ENCODE results near the gene ROPN1L.
A peak's percentile ranks its signal among the peaks of the same experiment; 100 is the strongest.
"Not testable (repeated sequence)": the region's sequence is repeated elsewhere in the genome, so short reads cannot be mapped to it uniquely, and the experiment has no call there.

Gene ROPN1L

DNA sequence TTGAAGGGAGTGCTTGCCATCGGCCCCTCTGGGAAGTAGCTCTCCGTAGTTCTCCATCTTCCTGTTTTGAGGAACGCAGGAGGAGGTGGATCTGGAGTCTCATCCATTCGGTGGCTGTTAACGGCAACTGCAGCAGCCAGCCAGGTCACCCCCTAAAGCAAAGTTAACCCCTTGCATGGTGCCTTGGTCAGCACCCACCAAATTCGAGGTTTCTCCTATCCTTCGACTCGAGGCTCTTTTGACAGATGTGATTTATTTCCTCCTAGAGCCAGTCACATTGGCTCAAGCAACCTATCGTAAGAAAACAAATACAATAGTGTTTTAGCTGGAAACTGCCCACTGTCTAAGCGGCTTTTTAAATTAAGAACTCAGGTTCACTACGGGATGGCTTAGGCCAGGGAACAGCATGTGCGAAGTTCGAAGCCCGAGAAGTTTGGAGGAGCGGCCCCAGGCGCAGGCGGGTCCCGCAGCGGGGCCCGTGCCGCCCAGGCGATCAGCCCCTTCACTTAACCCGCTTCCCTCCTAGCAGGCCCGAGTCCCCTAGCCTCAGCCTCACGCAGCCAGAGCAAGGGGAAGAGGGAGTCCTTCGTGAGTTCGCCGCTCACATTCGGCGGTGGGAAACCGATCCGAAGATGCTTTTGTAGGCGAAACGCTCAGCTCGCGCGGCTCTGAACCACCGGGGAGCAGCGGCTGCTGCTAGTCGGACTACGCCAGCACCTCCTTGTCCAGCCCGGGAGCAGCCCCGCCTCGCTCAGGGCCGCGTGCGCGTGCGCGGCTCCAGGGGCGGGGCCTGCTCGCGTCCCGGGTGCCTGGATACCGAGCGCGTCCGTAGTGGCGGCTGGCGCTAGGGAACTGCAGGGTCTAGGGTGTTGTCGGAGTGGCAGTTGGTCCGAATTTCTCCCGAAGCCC, at the start of gene ROPN1L:
Gene ROPN1L (plus strand): TSS at position 797 of the 909 bp plus-strand sequence. CDS start 289 bp downstream, outside the sequence.
- peak; percentile 94 for DNase-seq
- in situ Hi-C loops (cut with MboI; ENCODE audit: low pct_unique_long_range_greater_than_20kb, low sequenced_read_pairs), result no loop called here

DNA sequence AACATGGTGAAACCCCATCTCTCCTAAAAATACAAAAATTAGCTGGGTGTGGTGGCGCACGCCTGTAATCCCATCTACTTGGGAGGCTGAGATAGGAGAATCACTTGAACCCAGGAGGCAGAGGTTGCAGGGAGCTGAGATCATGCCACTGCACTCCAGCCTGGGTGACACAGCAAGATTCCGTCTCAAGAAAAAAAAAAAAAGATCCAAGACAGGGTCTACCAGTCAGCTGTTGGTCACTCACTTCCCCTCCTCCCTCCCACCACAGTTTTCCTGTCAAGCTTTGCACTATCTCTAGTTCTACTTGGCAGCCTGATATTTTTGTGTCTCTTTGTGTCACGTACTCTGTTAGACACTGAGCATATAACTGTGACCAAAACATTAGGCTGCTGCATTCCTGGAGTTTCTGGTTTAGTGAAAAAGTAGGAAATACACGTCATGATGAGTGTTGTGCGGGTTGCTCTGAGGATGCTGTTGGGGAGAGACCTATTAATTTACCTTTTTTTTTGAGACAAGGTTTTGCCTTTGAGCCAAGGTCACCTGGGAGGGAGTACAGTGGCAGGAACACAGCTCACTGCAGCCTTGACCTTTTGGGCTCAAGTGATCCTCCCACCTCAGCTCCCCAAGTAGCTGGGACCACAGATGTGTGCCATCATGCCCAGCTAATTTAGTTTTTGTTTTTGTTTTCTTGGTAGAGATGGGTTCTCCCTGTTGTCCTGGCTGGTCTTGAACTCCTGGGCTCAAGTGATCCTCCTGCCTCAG, 48.9 kb upstream of the ROPN1L start:
- DNase-seq; in situ Hi-C loops (cut with MboI; ENCODE audit: low pct_unique_long_range_greater_than_20kb, low sequenced_read_pairs): not testable (repeated sequence)

- DNase-seq, result no peak
- in situ Hi-C loops (cut with MboI; ENCODE audit: low pct_unique_long_range_greater_than_20kb, low sequenced_read_pairs), result no loop called here
Measured at GRCh38 chr5:10393491-10393890, 48.2 kb upstream of the ROPN1L start.

DNA sequence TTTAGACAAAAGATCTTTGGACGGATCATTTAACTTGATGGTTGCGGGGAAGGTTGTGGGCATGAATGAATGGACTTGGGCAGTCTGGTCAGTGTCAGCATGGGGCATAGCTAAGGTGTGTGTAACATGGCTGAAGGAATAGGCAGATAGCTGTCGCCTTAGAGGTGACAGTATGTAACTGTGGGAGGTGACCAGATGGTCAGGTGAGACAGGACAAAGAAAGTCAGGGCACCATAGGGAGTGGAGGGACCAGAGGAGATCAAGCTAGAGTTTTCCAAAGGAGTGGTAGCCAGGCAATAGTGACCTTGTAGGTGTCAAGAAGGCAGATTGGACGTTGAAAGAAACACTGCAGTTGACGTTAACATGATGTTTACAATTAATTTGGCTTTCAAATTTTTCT, 45.1 kb upstream of the ROPN1L start:
- no peak for DNase-seq
- in situ Hi-C loops (cut with MboI; ENCODE audit: low pct_unique_long_range_greater_than_20kb, low sequenced_read_pairs), result no loop called here

DNA sequence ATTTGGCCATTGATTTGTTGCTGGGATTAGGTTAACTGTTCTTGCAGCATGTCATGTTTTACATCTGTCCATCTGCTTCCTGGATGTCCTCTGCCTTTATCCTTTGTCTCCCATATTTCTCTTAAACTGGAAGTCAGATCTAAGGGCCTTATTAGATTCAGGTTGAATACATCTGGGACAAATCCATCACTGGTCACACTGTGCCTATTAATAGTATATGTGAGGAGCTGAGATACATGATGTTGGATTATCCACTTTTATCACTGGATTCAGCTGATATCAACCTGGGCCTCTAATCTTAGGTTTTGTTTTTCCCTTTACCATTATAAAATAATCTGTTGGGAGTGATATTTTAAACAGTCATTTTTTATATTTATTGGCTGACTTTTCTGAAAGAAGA, 41.8 kb upstream of the ROPN1L start:
- in situ Hi-C loops (cut with MboI; ENCODE audit: low pct_unique_long_range_greater_than_20kb, low sequenced_read_pairs), result no loop called here
- DNase-seq, result no peak

GRCh38 chr5:10400411-10400810, 41.3 kb upstream of the ROPN1L start:
- no peak for DNase-seq
- in situ Hi-C loops (cut with MboI; ENCODE audit: low pct_unique_long_range_greater_than_20kb, low sequenced_read_pairs), result no loop called here

DNA sequence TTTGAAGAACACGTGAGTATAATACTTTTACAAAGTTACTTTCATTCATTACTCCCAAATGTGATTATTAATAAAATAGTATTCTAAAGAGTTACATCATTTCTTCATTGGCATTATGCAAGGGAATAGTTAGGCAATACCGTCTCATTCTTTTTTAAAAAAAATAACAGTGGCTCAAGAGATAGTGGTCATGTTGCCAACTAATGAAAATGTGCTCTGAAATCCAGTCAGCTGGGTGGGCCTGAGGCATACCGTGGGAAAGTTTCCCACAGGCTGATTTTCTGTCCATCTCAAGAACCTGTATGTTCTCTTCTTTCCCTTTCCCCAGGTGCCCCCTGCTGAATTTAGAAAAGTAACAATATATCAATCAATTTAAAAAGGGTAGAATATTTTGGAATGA, 40.8 kb upstream of the ROPN1L start:
- no peak for DNase-seq
- in situ Hi-C loops (cut with MboI; ENCODE audit: low pct_unique_long_range_greater_than_20kb, low sequenced_read_pairs), result no loop called here

DNA sequence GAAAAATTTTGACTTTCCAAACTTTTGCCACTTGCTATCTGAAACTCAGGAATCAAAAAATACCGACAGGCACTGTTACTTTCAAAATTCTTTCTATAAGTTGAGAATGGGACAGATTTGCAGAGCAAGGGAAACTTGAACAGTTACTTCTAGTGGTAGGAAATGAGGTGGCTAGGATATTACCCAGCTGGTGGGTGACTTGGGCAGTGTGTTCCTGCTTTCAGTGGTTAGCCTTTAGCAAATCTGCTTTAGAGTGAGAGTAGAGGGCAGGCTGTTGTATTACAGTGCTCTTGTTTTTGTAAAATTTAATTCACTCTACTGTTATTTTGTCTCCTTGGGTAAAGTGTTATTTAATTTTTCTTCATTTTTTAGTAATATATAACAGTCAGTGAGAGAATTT, 40.2 kb upstream of the ROPN1L start:
- in situ Hi-C loops (cut with MboI; ENCODE audit: low pct_unique_long_range_greater_than_20kb, low sequenced_read_pairs), result no loop called here

DNA sequence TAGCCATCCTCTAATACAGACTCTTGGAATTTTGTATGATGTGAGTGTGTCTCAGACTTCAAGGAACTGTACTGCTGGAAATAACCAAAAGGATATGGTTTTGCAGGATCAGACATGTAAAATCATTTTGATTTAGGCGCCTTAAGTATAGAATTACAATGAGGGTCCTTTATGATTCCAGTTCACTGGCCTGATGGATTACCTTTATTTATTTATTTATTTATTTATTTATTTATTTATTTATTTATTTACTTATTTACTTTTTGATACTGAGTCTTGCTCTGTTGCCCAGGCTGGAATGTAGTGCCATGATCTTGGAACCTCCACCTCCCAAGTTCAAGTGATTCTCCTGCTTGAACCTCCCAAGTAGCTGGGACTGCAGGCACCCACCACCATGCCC, 37.9 kb upstream of the ROPN1L start:
- no peak for DNase-seq
- in situ Hi-C loops (cut with MboI; ENCODE audit: low pct_unique_long_range_greater_than_20kb, low sequenced_read_pairs), result no loop called here

More for the DNA sequence above, 40.2 kb upstream of the ROPN1L start:
- DNase-seq, result no peak

DNA sequence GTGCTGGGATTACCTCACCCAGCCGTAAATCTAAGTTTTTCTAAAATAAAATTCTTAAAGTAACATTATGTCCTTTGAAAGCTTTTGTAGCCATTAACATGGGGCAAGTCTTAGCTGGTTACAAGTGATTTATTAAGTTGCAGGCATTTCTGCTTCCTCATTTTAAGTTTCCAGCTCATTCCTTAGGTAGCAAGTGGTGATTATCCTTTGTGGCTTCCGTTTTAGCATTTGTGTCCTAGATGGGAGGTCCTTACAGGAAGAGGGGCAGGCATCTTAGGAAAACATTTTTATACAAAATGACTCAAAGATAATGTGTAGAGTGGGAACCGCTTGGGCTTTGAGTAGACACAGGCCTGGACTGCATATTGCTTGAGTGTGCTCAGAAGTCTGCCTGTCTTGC, 35.0 kb upstream of the ROPN1L start:
- in situ Hi-C loops (cut with MboI; ENCODE audit: low pct_unique_long_range_greater_than_20kb, low sequenced_read_pairs), result no loop called here
- no peak for DNase-seq

- peak; percentile 37 for DNase-seq
- in situ Hi-C loops (cut with MboI; ENCODE audit: low pct_unique_long_range_greater_than_20kb, low sequenced_read_pairs), result no loop called here
Measured at GRCh38 chr5:10409504-10409903, 32.2 kb upstream of the ROPN1L start.

DNA sequence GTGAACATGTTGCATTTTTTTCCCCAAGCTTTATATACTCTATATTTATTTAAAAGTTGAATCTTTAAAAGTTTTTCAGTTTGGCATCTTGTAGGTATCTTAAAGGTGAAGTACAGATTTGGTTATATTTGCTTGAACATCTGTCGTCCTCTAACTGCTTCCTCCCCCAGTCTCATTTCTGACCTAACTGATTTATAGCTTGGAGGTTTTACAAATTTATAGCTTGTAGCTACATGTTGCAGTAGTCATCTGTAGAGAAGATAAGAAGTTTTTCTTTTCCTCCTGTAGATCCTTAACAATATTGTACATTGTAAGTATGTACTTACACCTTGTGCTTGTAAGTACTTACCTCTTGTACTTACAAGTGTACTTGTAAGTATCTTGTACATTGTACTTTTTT, 31.0 kb upstream of the ROPN1L start:
- in situ Hi-C loops (cut with MboI; ENCODE audit: low pct_unique_long_range_greater_than_20kb, low sequenced_read_pairs), result no loop called here

GRCh38 chr5:10411336-10411735, 30.3 kb upstream of the ROPN1L start:
- DNase-seq, result no peak
- in situ Hi-C loops (cut with MboI; ENCODE audit: low pct_unique_long_range_greater_than_20kb, low sequenced_read_pairs), result no loop called here

More for the DNA sequence above, 31.0 kb upstream of the ROPN1L start:
- no peak for DNase-seq

DNA sequence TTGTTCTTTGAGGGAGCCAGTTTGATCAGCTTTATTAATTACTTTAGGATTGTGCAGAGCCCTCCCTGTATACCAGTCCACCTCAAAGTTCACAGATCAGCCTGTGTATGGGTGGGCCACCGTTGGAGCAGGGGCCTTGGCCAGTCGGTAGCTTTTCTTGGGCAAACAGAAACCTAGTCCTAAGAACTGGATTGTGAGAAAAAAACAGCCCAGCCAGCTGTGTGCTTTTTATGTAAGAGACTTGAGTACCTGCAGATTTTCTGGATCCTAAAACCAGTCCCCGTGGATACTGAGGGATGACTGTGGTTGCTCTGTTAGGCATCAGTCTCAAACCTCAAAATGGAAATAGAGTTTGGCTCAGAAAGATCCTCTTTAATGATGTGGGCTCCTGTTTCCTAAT, 24.8 kb upstream of the ROPN1L start:
- no peak for DNase-seq
- in situ Hi-C loops (cut with MboI; ENCODE audit: low pct_unique_long_range_greater_than_20kb, low sequenced_read_pairs), result no loop called here

GRCh38 chr5:10418654-10419345, 22.9 kb upstream of the ROPN1L start:
- in situ Hi-C loops (cut with MboI; ENCODE audit: low pct_unique_long_range_greater_than_20kb, low sequenced_read_pairs), result no loop called here
- DNase-seq, result no peak

- no peak for DNase-seq
- in situ Hi-C loops (cut with MboI; ENCODE audit: low pct_unique_long_range_greater_than_20kb, low sequenced_read_pairs), result no loop called here
Measured at GRCh38 chr5:10420468-10420867, 21.2 kb upstream of the ROPN1L start.

DNA sequence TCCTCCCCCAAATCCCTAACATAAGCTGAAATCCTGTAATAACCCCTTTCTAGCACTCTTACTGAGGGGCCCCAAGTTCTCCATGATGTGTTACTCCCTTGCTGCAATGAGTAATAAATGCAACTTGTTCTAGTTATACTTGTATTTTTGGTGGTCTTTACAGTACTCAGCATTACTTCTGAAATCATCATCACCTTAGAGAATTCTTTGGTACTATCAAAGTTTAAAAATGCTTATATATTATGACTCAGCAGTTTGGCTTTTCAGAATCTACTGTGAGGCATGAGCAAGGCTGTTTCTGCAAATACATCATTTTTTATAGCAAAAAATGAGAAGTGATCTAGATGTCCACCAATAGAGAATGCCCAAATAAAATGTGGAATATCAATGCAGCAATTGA, 20.7 kb upstream of the ROPN1L start:
- DNase-seq, result no peak
- in situ Hi-C loops (cut with MboI; ENCODE audit: low pct_unique_long_range_greater_than_20kb, low sequenced_read_pairs), result no loop called here

DNA sequence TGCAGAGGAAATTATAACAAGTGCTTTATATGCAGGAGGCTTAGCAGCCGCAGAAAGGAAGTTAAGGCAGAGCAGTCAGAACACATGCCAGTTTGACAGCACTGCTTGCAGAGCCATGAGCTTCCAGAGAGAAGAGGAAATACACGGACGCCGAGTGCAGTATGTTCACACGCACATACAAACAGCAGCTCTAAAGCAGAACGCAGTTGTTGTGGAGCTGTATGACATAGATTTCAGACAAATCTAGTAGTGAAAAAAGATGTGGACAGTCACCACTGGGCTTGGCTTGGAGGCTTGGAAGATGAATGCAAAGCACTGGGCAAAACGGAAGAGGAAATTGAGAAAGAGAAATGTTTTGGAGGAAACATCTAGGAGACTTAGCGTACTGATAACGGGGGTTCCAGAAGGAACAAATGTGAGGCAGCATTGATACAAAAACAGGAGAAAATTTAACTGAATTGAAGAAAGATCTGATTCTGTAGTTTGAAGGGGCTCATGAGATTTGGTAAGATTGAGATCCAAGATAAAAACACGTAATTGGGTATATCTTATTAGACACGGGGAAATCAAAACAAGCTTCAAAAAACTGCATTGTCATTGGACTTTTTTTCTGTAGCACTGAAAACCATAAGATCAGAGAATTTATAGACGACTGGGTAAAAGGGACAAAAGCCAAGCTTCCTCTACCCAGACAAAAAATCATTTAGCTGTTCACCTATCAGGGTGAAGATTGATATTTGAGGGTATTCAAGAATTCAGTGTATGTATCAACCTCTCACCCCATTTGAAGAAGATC, 19.6 kb upstream of the ROPN1L start:
- DNase-seq, result peak; percentile 89
- in situ Hi-C loops (cut with MboI; ENCODE audit: low pct_unique_long_range_greater_than_20kb, low sequenced_read_pairs), result no loop called here

GRCh38 chr5:10423022-10423421, 18.7 kb upstream of the ROPN1L start:
- in situ Hi-C loops (cut with MboI; ENCODE audit: low pct_unique_long_range_greater_than_20kb, low sequenced_read_pairs), result no loop called here
- DNase-seq, result peak; percentile 64

Measured in KBM-7 (cell line).